Calu3 (cell line): ENCODE measurements around the gene USP40. TPM values are rescaled to one million over a fixed set of nuclear protein-coding genes. Genes with fewer than 3 reads are reported as not detected.

Source experiments
- BruUV-seq: library from RNA; stranded (reverse); fragments of 400-500 nt; replicated peaks from 2 replicates; lab custom pipeline; 2021; lab: Mats Ljungman, UMichigan
- CTCF ChIA-PET: fragments of 300-600 bp; sonication (Branson Sonifier 250); formaldehyde crosslinking; loops from one replicate; lab custom pipeline; 2022; ENCODE audit warnings: antibody characterized with exemption; lab: Charles Lee
- DNase-seq: peaks from one replicate; pipeline ENCODE4 v3.0.0; 2022
- H3K27ac Mint-ChIP-seq: one replicate; pipeline ENCODE4 v1.8.0; 2022; ENCODE audit warnings: mixed read lengths; ENCODE audit not compliant: unreplicated experiment
- H3K27me3 Mint-ChIP-seq: one replicate; pipeline ENCODE4 v1.8.0; 2022; ENCODE audit warnings: mixed read lengths; ENCODE audit not compliant: unreplicated experiment
- H3K36me3 Mint-ChIP-seq: one replicate; pipeline ENCODE4 v1.8.0; 2022; ENCODE audit warnings: mild to moderate bottlenecking, moderate library complexity, mixed read lengths; ENCODE audit not compliant: insufficient read depth, unreplicated experiment
- H3K4me1 Mint-ChIP-seq: one replicate; pipeline ENCODE4 v1.8.0; 2022; ENCODE audit warnings: mild to moderate bottlenecking, low read depth, mixed read lengths; ENCODE audit not compliant: unreplicated experiment
- H3K4me3 Mint-ChIP-seq: one replicate; pipeline ENCODE4 v1.8.0; 2022; ENCODE audit warnings: mild to moderate bottlenecking, low read depth, moderate library complexity, mixed read lengths; ENCODE audit not compliant: unreplicated experiment
- H3K9me3 Mint-ChIP-seq: one replicate; pipeline ENCODE4 v1.8.0; 2022; ENCODE audit warnings: low read depth, mixed read lengths; ENCODE audit not compliant: unreplicated experiment
- CTCF ChIP-seq: fragments of 200-600 bp; IDR thresholded peaks from one replicate; pipeline ENCODE4 v1.8.0; 2022; ENCODE audit warnings: antibody characterized with exemption; ENCODE audit not compliant: unreplicated experiment
- intact Hi-C: fragments of 100-400 bp; cut with micrococcal nuclease; formaldehyde crosslinking; loops from one replicate; pipeline ENCODE4 v1.10.0; 2022; ENCODE audit not compliant: unreplicated experiment
- total RNA-seq: library from RNA; stranded (reverse); gene quantifications from 2 replicates; pipeline ENCODE4 v1.2.3, GENCODE V29; 2022

The USP40 gene
- total RNA-seq, 1 experiment from 2014 or later: 44.2 TPM

- Mint-ChIP-seq H3K36me3 (peaks cover 36% of the 10 kb centered on the region), H3K27me3 (no peaks in the 10 kb centered on the region), H3K9me3 (no peaks in the 10 kb centered on the region), H3K4me3 (no peak overlapping the region), H3K27ac (no peak overlapping the region), H3K4me1 (no peaks in the 10 kb centered on the region)
- CTCF ChIA-PET: interaction anchor here (0.6 kb wide), 1 partner anchor 761 kb away, joined by 3 read pairs; no protein-coding TSS in a partner anchor
- intact Hi-C loops: no loop called here
- no peak for DNase-seq
- BruUV-seq: no TSS peak
- no peak for TF ChIP-seq CTCF
Observed at GRCh38 chr2:233470011-233470687, 96.4 kb downstream of the USP40 start.

GRCh38 chr2:233469261-233470010 is 97.1 kb downstream of the USP40 start:
- no TSS peak for BruUV-seq
- no peak for TF ChIP-seq CTCF
- H3K9me3 Mint-ChIP-seq: no peaks in the 10 kb centered on the region
- H3K4me3 Mint-ChIP-seq: no peak overlapping the region
- H3K36me3 Mint-ChIP-seq: peaks cover 36% of the 10 kb centered on the region
- no peaks in the 10 kb centered on the region for H3K27me3 Mint-ChIP-seq
- H3K4me1 Mint-ChIP-seq: no peaks in the 10 kb centered on the region
- intact Hi-C loops: no loop called here
- DNase-seq: no peak
- CTCF ChIA-PET: no interaction called here
- H3K27ac Mint-ChIP-seq: no peak overlapping the region

GRCh38 chr2:233468741-233469110 is 97.9 kb downstream of the USP40 start:
- Mint-ChIP-seq H3K4me1 (no peaks in the 10 kb centered on the region), H3K36me3 (peaks cover 42% of the 10 kb centered on the region), H3K9me3 (no peaks in the 10 kb centered on the region), H3K4me3 (no peak overlapping the region), H3K27me3 (no peaks in the 10 kb centered on the region), H3K27ac (no peak overlapping the region)
- no peak for TF ChIP-seq CTCF
- CTCF ChIA-PET: no interaction called here
- intact Hi-C loops: no loop called here
- no TSS peak for BruUV-seq
- no peak for DNase-seq

- no TSS peak for BruUV-seq
- TF ChIP-seq CTCF: no peak
- Mint-ChIP-seq H3K27me3 (no peaks in the 10 kb centered on the region), H3K4me3 (no peak overlapping the region), H3K36me3 (peaks cover 46% of the 10 kb centered on the region), H3K27ac (no peak overlapping the region), H3K9me3 (no peaks in the 10 kb centered on the region), H3K4me1 (no peaks in the 10 kb centered on the region)
- DNase-seq: no peak
- intact Hi-C loops: no loop called here
- CTCF ChIA-PET: no interaction called here
Observed at GRCh38 chr2:233468047-233468740, 98.4 kb downstream of the USP40 start.
